HL-60 (cell line): ENCODE data around the gene SH2D3A.

Experiments
- DNase-seq, 2 experiments: peaks; one replicate each; pipeline ENCODE4 v3.0.0-alpha.2; 2010 to 2020; ENCODE audit warnings: low read depth in 1 of 2, low spot score in 1 of 2
- H3K27ac ChIP-seq: fragments of 250-450 bp; sonication (Bioruptor Pico); replicated peaks from 2 replicates; pipeline ENCODE4 v1.5.1; 2020; ENCODE audit warnings: mild to moderate bottlenecking, moderate library complexity
- H3K27me3 ChIP-seq: fragments of 250-450 bp; sonication (Bioruptor Pico); 2 replicates; pipeline ENCODE4 v1.5.1; 2021; ENCODE audit warnings: mild to moderate bottlenecking, moderate library complexity; ENCODE audit not compliant: insufficient read depth, poor library complexity, severe bottlenecking
- H3K4me3 ChIP-seq: replicated peaks from 2 replicates; pipeline ENCODE4 v1.5.1; 2011; ENCODE audit warnings: mild to moderate bottlenecking, control low read depth, low read length; ENCODE audit not compliant: insufficient read depth
- CTCF ChIP-seq: IDR thresholded peaks from one replicate; pipeline ENCODE4 v1.5.1; 2011; ENCODE audit warnings: low read length, control low read depth, inconsistent platforms; ENCODE audit not compliant: insufficient read depth
- GABPA ChIP-seq: IDR thresholded peaks from 2 replicates; pipeline ENCODE4 v1.6.1; 2012; ENCODE audit warnings: low read depth
- POLR2AphosphoS5 ChIP-seq: IDR thresholded peaks from 2 replicates; pipeline ENCODE4 v1.6.1; 2012; ENCODE audit warnings: low read depth
- REST ChIP-seq: IDR thresholded peaks from 2 replicates; pipeline ENCODE4 v1.6.1; 2012; ENCODE audit warnings: low read depth; ENCODE audit not compliant: insufficient replicate concordance
- SPI1 ChIP-seq: IDR thresholded peaks from 2 replicates; pipeline ENCODE4 v1.6.1; 2012; ENCODE audit warnings: low read depth, mild to moderate bottlenecking, borderline replicate concordance

Gene SH2D3A

GRCh38 chr19:6717036-6717435 is 50.2 kb downstream of the SH2D3A start:
- TF ChIP-seq POLR2AphosphoS5 = no peak
- TF ChIP-seq GABPA = no peak
- no peak for TF ChIP-seq REST
- no peak for TF ChIP-seq SPI1
- TF ChIP-seq CTCF = no peak
- no peak for DNase-seq

GRCh38 chr19:6716610-6716970 is 50.6 kb downstream of the SH2D3A start:
- no peak for DNase-seq
- TF ChIP-seq REST (no peak), GABPA (no peak), SPI1 (no peak), CTCF (no peak), POLR2AphosphoS5 (no peak)
- H3K4me3 ChIP-seq = no peak overlapping the region

More at GRCh38 chr19:6717036-6717435, 50.2 kb downstream of the SH2D3A start:
- H3K27me3 ChIP-seq = no peaks in the 10 kb centered on the region
- H3K4me3 ChIP-seq = no peak overlapping the region
- H3K27ac ChIP-seq = no peak overlapping the region

GRCh38 chr19:6714749-6715555 is 52.3 kb downstream of the SH2D3A start:
- TF ChIP-seq POLR2AphosphoS5 = no peak
- no peak for TF ChIP-seq REST
- no peak for TF ChIP-seq CTCF
- no peak for TF ChIP-seq GABPA
- TF ChIP-seq SPI1 = no peak
- no peak overlapping the region for H3K4me3 ChIP-seq

More at GRCh38 chr19:6716610-6716970, 50.6 kb downstream of the SH2D3A start:
- Histone ChIP-seq H3K27ac (no peak overlapping the region), H3K27me3 (no peaks in the 10 kb centered on the region)

More at GRCh38 chr19:6714749-6715555, 52.3 kb downstream of the SH2D3A start:
- Histone ChIP-seq H3K27me3 (peaks cover 4% of the 10 kb centered on the region), H3K27ac (no peak overlapping the region)
- no peak for DNase-seq
